Retina (tissue), 1 donor: Measurements from ENCODE around the gene ARHGEF3.
"Not testable (repeated sequence)": the region's sequence is repeated elsewhere in the genome, so short reads cannot be mapped to it uniquely, and the experiment has no call there.

Source experiments
- DNase-seq: peaks from one replicate; pipeline ENCODE4 v3.0.0-alpha.2; 2016

Gene ARHGEF3

DNA sequence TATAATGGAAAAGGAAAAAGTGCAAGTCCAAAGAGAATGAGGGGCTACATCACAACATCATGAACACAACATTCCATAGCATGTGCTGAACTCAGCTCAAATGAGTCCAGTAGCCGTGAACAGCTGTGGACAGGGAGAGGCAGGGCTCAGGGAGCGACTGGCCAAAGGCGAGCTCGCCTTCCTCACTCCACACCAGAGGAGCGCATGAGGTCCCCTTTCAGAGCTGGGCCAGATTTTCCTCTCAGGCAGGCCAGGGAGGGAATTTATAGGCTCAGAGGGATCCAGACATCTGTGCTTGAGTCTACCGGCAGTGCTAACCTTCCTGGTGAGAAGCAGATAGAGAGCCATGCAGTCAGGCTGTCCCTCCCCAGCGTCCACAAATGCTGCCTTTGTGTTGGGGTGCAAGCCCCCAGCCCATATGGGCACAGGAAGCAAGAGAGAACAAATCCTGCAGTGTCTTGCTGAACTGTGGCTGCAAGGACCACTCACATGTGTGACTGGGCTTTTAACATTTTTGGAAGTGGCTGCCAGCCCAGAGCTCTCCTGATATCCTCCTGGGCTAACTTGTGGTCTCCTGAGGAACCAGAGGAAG is 32.5 kb downstream of the ARHGEF3 start:
- peak; percentile 18 for DNase-seq

DNA sequence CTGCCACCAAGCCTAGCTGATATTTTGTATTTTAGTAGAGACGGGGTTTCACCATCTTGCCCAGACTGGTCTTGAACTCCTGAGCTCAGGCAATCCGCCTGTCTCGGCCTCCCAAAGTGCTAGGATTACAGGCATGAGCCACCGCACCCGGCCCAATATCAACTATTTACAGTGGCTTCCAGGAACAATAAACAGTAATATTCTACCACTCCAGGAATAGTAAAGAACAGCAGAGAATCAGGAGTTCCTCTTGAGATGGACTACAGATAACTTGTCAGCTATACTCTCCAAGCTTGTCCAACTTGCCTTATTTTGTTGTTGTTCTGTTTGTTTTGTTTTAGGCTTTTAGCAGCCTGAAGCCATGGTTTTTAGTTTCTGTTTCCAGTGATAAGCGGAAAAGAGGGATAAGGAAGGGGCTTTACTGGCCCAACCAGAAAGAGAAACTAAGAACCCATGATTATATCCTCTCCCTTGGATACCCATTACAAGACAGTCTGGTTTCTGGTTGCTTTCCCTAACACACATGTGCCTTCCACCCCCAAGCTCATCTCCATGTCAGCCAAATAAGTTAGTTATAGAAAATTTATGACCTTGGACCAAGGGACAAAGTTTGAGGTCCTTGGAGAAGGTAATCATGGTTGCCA is 36.7 kb downstream of the ARHGEF3 start:
- no peak for DNase-seq

- no peak for DNase-seq
These were observed 37.6 kb downstream of the ARHGEF3 start for GRCh38 chr3:56764184-56764583.

DNA sequence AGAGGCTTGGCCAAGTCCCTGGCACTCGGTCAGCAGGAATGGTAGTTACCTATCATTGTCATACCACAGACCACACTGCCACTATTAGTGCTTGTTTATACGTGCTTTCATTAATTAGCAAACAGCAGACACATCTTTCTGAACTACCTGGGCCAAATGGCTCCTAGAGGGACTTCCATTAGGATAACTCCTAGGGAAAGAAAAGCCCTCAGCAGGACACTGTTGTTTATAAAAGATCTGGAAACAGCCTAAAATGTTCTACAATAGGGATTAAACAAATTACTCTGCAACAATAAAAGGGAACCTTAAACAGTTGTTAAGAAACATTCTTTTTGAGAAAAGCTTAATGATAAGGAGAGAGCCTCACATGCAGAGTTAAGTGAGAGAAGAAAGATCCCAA is 38.5 kb downstream of the ARHGEF3 start:
- no peak for DNase-seq

DNA sequence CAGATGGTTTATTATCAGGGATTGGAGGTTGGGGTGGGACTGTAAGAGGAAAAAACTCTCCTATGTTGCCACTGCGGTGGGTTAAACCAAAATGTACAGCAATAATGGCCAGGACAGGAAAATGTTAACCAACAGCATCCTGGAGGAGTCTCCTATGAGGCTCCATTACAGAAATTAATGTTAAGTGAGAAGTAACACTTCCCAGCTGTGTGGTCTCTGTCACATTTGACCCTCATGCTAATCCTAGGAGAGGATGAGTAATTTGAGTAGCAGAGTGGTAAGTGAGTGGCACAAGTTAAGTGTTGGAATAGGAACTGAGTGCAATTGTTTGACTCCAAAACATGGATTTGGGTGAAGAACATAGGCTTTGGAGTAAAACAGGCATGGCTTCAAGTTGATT is 39.0 kb downstream of the ARHGEF3 start:
- DNase-seq: no peak

GRCh38 chr3:56761887-56762651 is 39.7 kb downstream of the ARHGEF3 start:
- DNase-seq: no peak

DNA sequence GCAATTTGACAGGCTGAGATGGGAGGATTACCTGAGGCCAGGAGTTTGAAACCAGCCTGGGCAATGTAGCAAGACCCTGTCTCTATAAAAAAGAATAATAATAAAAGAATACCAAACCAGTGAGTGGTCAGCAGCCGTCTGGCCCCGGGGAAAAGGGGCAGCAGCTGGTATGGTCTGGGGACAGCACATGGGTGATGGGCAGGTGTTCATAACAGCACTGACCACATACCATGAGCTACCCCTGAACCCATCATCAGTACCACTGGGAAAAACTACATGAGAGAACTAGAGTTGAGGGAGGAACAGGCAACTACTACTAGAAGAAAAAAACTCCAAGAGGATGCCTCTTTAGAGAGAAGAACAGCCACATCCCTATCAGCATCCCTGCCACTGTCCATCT is 40.7 kb downstream of the ARHGEF3 start:
- DNase-seq: no peak

GRCh38 chr3:56759532-56759931 is 42.2 kb downstream of the ARHGEF3 start:
- DNase-seq: no peak

GRCh38 chr3:56758539-56758981 is 43.2 kb downstream of the ARHGEF3 start:
- DNase-seq: no peak

DNA sequence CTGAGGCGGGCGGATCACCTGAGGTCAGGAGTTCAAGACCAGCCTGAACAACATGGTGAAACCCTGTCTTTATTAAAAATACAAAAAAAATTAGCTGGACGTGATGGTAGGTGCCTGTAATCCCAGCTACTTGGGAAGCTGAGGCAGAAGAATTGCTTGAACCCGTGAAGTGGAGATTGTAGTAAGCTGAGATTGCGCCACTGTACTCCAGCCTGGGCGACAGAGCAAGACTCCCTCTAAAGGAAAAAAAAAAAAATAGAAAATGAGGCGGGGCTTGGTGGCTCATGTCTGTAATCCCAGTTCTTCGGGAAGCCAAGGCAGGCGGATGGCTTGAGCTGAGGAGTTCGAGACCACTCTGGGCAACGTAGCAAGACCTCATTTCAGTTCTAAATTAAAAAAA is 43.7 kb downstream of the ARHGEF3 start:
- DNase-seq: not testable (repeated sequence)

DNA sequence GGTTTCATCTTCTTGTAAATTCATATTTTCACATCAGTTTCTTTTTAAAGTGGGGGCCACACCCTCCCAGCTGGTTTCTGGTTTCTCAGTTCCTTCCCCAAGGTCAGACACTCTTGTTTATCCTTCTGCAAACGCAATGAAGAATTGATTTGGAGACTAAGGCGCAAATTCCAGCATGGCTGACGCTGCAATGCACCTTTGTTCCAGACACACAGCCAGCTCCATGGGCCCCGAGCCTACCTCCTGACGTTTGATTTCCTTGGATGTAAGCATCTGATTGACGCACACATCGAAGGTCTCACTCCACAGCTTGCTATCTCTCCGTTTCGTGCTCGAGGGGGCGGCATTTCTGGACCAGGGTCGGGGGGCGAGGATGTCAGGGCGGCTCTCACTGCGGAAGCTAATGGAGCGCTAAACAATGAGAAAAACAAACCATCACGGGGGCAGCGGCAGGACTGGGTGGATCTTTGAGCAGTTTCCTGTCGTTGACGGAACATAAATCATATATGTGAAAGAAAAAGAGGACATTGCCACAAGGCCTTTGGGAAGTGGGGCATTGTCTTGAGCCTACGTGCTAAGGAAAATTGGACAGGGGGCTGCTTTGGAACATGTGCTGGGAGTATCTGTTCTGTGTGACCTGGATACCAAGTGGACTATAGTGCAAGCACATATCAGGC is 46.9 kb downstream of the ARHGEF3 start:
- DNase-seq: no peak

DNA sequence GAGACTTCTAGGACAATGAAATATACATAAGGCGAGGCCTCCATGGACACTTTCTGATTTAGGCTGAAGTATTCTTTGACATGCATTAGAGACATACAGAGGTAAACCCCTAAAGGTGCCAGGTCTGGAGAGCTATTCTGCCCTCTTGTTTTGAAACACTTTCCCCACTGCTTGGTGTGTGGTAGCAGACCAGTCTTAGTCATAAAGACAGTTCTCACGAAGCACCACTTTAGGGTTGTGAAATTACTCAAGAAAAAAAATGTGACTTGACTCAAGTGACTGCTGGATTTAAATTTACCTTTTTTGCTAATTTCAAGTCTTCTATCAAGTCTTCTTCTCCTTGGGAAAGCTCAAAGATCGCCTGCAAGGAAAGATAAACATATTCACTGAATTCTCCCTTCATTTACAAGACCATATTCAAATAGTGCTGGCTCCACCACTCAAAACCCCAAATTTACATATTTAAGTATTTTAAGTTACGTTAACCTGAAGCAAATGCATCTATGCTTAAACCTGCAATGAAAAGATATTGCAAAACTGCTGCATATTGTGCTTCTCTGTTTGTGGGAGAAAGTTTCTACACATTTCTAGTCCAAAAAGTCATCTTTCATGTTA is 48.4 kb downstream of the ARHGEF3 start:
- no peak for DNase-seq

DNA sequence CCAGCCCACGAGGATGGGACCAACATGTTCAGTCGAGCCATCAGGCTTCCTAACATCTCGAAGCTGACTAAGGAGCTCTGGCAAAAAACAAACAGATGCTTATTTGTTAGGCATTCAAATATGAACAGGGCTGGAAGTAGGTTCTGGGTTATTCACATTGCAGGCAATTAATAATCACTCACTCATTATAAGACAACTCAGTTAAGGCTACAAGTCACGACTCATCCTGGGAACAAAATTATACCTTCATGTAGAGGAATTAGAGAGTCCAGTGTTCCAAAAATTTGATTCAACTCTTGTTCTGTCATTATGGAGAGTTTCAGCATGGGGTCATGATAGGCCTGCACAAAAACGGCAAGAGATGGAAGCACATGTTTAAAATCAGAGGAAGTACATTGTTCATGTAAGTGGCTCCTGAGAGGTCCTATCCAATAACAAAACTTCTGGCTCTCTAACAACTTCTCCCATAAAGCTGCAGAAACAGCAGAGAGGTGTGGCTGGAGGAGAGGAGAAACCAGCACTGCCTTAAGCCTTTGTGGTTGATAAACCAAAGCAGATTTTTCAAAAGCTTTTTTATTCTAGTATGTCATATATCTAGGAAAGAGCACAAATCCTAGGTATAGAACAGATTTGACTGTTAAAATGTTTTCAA is 50.6 kb downstream of the ARHGEF3 start:
- no peak for DNase-seq

GRCh38 chr3:56748663-56749231 is 53.0 kb downstream of the ARHGEF3 start:
- no peak for DNase-seq

- no peak for DNase-seq
These were observed 54.6 kb downstream of the ARHGEF3 start for GRCh38 chr3:56747150-56747549.

GRCh38 chr3:56744016-56744415 is 57.7 kb downstream of the ARHGEF3 start:
- DNase-seq: no peak

DNA sequence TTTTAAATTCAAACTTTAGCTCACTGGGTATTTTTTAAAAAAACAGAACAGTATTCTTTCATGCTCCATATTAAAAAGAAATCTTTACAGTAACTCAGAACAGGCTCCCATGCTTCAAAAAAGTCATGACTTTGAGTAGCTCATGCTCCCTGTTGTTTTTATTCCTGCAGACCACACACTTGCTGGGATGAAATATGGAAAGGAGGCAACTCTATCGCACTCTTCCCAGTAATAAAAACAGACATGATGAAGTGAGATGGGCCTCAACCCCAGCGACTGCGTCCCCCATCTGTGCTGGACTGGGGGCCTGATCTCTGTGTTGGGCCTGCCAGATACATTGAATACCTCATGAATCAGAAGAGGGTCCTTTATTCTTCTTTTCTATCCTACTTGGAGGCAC is 58.9 kb downstream of the ARHGEF3 start:
- no peak for DNase-seq

DNA sequence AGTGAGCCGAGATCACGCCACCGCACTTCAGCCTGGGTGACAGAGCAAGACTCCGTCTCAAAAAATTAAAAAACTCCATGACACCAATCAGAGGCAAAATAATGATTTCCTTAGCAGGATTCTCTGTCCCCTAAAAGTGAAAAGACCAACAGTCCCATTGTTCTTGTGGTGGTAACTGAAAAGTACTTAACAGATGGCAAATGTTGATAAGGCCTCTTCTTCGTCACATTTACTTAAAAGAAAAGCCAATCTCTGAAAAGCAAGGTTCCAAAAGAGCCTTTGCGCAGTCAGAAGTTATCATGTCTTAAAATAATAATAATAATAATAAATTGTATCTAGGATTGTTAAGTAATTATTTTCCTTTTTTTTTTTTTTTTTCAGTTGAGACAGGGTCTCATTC is 62.7 kb downstream of the ARHGEF3 start:
- no peak for DNase-seq

DNA sequence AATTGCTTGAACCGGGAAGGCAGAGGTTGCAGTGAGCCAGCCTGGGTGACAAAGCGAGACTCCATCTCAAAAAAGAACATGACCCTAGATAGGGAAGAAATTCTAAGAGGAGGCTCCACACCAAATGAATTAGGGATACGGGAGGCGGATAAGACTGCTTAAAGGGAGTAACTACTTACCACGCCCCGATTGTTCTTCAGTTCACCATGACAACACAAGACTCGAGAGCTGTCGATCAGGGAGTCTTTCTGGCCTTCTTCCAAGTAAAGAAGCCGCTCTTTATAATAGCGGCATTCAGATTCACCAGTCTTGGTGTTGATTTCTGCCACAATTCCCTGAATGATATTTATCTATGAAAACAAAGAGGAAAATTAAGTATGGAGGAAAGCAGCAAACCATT is 64.7 kb downstream of the ARHGEF3 start:
- DNase-seq: no peak

DNA sequence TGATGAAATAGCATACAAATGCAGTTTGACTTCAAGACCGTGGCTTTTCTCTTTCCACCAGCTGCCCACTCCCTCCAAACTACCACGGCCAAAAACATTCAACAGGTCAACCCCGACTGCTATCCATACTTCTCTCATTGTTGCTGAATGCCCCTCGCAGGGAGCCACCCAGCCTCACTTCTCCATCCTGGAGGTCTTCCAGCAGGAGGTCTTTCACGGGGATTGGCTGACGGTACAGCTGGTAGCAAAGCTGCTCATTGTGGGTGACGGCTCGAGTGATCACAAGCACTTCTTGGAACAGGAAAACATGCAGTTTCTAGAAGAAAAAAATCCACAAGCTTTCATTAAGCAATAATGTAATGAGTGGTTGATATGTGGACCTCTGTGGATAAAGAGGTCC is 69.6 kb downstream of the ARHGEF3 start:
- DNase-seq: no peak

GRCh38 chr3:56725175-56725574 is 76.6 kb downstream of the ARHGEF3 start:
- DNase-seq: no peak

- no peak for DNase-seq
These were observed 77.1 kb downstream of the ARHGEF3 start for GRCh38 chr3:56724676-56725075.
